D721Med (cell line): ENCODE results near the gene CDH4.
"Not testable (repeated sequence)": the region's sequence is repeated elsewhere in the genome, so short reads cannot be mapped to it uniquely, and the experiment has no call there.

ENCODE experiments used
- DNase-seq: peaks from one replicate; pipeline ENCODE4 v3.0.0; 2011; ENCODE audit warnings: low spot score; ENCODE audit not compliant: insufficient read length
- FAIRE-seq: peaks from 2 replicates; lab custom pipeline; 2011; peaks lifted over from hg19 to GRCh38; lab: Jason Lieb, UNC
- CTCF ChIP-seq: IDR thresholded peaks from 2 replicates; pipeline ENCODE4 v1.5.1; 2012; ENCODE audit warnings: mild to moderate bottlenecking, control low read depth; ENCODE audit not compliant: insufficient read depth; ENCODE audit errors: missing control alignments

CDH4 gene

GRCh38 chr20:61979701-61980635 is 727.9 kb downstream of the CDH4 start:
- no peak for FAIRE-seq
- DNase-seq, result no peak
- TF ChIP-seq CTCF, result no peak

GRCh38 chr20:61980647-61981583 is 728.9 kb downstream of the CDH4 start:
- DNase-seq (no peak), FAIRE-seq (no peak)
- no peak for TF ChIP-seq CTCF

- not testable (repeated sequence) for FAIRE-seq, DNase-seq
Observed at GRCh38 chr20:61981691-61982090, 729.6 kb downstream of the CDH4 start.

- no peak for DNase-seq
- no peak for FAIRE-seq
- TF ChIP-seq CTCF, result no peak
Observed at GRCh38 chr20:61982191-61982950, 730.3 kb downstream of the CDH4 start.

- DNase-seq, result no peak
- FAIRE-seq, result no peak
- TF ChIP-seq CTCF, result no peak
Observed at GRCh38 chr20:61982951-61983315, 730.9 kb downstream of the CDH4 start.

- FAIRE-seq, result no peak
- DNase-seq, result no peak
- TF ChIP-seq CTCF, result no peak
Observed at GRCh38 chr20:61983965-61984364, 731.9 kb downstream of the CDH4 start.

GRCh38 chr20:61984431-61984830 is 732.4 kb downstream of the CDH4 start:
- not testable (repeated sequence) for DNase-seq, FAIRE-seq
